Measurements from ENCODE around the gene CCDC68.

DNA sequence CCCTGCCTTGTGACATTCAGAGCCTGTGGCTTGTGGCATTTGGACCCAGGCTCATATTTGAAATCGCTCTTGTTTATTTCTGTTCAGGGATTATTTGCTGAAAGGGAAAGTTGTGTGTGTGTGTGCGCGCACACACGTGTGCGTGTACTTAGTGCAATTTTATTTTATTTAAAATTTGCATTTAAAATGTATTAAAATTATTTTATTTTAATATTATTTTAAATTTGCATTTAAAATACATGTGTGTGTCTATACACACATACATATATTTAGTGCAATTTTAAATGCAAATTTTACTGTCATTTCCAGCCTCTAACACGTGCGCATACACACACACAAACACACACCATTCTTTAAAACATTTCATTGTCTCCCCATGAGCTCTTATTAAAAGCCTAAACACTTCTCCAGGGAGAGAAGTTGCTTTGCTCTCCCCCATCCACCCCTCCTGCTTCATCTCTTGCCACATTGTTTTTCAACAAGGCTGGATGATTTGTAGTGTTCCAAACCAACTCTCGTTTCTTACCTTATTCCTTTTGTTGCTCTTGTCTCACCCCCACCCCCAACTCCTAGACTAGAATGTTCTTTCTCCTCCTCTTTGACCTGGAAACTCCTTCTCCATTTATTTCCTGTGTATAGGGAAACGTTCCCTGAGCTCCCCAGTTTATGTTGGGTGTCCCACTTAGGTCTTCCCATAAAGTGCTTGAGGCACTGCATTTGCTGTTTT, 3.8 kb upstream of the CCDC68 start:
- TF ChIP-seq PAX5 (IDR thresholded peaks at IDR 0.05; ENCODE audit: insufficient read depth, low read length, severe bottlenecking) (no peak), POLR2AphosphoS5 (IDR thresholded peaks at IDR 0.05; ENCODE audit: low read depth, low read length) (no peak), TAF1 (IDR thresholded peaks at IDR 0.05; ENCODE audit: low read depth, low read length) (no peak)
